AG09309 (cell line): Measurements from ENCODE around the gene TUBAL3.

Experiments
- DNase-seq: peaks from one replicate; pipeline ENCODE4 v3.0.0-alpha.2; 2010; ENCODE audit warnings: low read depth
- H3K4me3 ChIP-seq: 2 replicates; pipeline ENCODE4 v1.5.1; 2011; ENCODE audit warnings: mild to moderate bottlenecking, low read depth, low read length, moderate library complexity; ENCODE audit not compliant: control insufficient read depth
- CTCF ChIP-seq: IDR thresholded peaks from 2 replicates; pipeline ENCODE4 v1.5.1; 2011; ENCODE audit warnings: mild to moderate bottlenecking, low read depth, low read length, inconsistent platforms; ENCODE audit not compliant: insufficient read depth, control insufficient read depth; ENCODE audit errors: missing control alignments

Gene TUBAL3

GRCh38 chr10:5447611-5448071, 43.0 kb upstream of the TUBAL3 start:
- DNase-seq, result no peak
- H3K4me3 ChIP-seq, result peak overlapping the region; percentile 66
- no peak for TF ChIP-seq CTCF

- TF ChIP-seq CTCF, result no peak
- peak overlapping the region; percentile 66 for H3K4me3 ChIP-seq
- DNase-seq, result no peak
Measured at GRCh38 chr10:5447056-5447455, 42.4 kb upstream of the TUBAL3 start.

- peak; percentile 55 for DNase-seq
- no peak for TF ChIP-seq CTCF
- peak overlapping the region; percentile 66 for H3K4me3 ChIP-seq
Measured at GRCh38 chr10:5446390-5446926, 41.8 kb upstream of the TUBAL3 start.

- H3K4me3 ChIP-seq, result no peak overlapping the region
- no peak for DNase-seq
- no peak for TF ChIP-seq CTCF
Measured at GRCh38 chr10:5445006-5445405, 40.4 kb upstream of the TUBAL3 start.

GRCh38 chr10:5443429-5443828, 38.8 kb upstream of the TUBAL3 start:
- no peak overlapping the region for H3K4me3 ChIP-seq
- DNase-seq, result no peak
- no peak for TF ChIP-seq CTCF

GRCh38 chr10:5442990-5443370, 38.4 kb upstream of the TUBAL3 start:
- no peak for TF ChIP-seq CTCF
- no peak for DNase-seq
- no peak overlapping the region for H3K4me3 ChIP-seq
